NOMO-1 (cell line): ENCODE results near the gene RITA1.
A peak's percentile ranks its signal among the peaks of the same experiment; 100 is the strongest.
"Not testable (repeated sequence)": the region's sequence is repeated elsewhere in the genome, so short reads cannot be mapped to it uniquely, and the experiment has no call there.

Source experiments
- DNase-seq, 2 experiments: peaks; one replicate each; lab custom pipeline; 2025; ENCODE audit not compliant: unreplicated experiment in 2 of 2; lab: John Stamatoyannopoulos, UW

Gene RITA1, protein sequence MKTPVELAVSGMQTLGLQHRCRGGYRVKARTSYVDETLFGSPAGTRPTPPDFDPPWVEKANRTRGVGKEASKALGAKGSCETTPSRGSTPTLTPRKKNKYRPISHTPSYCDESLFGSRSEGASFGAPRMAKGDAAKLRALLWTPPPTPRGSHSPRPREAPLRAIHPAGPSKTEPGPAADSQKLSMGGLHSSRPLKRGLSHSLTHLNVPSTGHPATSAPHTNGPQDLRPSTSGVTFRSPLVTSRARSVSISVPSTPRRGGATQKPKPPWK

DNA sequence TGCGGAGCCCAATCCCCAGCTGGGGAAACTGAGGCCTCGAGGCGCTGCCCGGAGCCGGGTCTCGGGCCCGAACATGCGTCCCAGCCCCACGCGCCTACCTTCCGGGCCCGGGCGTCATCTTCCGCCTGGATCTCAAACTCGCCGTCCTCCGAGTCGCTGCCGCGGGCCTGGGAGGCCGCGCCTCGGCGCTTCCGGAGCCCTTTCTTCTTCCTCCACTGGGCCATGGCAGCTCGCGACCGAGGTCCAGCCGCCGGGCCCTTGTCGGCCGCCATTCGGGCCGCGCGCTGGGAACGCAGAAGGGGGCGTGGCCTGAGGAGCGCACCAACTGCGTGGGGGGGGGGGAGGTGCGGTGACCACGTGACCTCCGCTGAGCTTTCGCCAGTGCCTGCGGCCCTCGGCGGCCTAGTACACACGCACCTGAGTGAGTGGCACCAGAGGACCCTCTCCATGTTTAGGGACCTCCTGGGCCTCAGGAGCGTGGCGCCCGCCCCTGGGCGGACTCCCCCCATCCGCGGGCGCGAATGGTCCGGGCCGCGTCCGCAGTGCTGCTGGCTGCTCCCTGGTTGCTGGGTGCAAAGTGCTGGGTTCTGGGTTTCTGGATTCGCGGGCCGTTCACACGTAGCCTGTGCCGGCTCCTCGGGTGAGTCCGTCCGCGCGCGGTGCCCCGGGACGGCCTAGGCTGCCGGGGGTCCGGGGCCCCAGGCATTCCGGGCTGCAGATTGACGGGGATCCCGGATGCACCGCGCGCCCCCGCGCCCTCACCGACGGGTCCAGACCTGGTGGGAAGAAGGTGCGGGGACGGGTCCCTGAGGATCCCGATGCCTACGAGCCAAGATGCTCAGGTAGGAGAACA lies at the start of gene RITA1, which contains the start of gene DDX54:
RITA1 (plus strand) TSS at position 542 of the 853 bp plus-strand sequence. CDS start 1,026 bp downstream, outside the sequence.
DDX54 (minus strand) TSS at position 299 of the 853 bp plus-strand sequence; CDS start at position 272, 27 bp downstream.
- peak; percentile 64 to 88 for DNase-seq

DNA sequence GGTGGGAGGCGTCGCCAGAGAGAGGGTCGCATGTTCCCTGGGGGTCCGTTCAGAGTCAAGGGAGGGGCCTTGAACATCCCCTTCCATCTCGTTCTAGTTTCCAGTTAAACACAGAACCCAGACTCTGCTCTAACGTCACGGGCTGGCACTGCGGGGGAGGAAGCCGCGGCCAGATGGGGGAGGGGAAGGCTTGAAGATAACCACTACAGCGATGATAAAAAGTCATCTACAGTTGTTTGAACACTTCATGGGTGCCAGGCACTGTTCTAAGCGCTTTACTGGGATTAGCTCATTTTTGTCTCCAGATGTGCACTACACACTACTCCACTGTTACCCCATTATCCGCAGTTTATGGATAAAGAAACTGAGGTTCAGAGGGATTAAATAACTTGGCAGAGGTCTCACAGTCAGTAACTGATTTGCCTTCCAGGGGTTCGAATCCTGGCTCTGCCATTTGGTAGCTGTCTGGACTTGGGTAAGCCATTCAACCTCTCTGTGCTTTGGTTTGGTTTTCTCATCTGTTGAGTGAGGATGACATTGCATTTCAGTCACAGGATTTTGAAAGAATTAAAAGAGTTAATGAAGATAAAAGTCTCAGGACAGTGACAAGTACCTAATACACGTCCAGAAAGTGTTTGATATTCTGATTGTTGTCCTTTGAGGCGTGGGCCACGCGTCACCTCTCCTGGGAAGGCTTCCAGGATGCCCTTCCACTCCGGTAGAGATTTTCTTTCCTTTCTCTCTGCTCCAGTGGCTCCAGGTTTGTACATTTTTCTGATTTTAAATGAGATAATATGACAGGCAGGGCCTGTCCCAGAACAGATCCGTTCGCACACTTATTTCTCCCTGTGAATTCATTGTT lies 49.2 kb upstream of the RITA1 start:
- peak in 1 of 2 experiments; percentile 7 for DNase-seq

DNA sequence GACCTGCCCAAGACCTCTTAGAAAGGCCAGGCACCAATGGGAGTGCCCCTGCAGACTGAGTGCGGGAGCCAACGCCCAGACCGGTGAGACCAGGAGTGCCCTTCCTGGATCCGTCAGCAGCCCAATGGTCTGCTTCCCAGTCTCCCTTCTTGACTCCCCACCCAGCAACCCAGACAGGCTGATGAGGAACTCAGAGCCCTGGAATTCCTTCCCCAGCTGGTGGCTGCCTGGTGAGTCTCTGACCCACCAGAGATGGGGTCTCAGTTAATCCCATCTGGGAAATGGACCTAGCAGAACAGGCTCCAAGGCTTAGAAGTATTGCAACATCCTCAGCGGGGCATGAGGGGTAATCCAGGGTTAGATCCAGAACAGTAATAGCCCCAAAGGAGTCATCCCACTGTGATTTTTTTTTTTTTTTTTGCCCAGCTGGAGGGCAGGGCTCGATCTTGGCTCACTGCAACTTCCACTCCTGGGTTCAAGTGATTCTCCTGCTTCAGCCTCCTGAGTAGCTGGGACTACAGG lies 48.5 kb upstream of the RITA1 start:
- no peak for DNase-seq

DNA sequence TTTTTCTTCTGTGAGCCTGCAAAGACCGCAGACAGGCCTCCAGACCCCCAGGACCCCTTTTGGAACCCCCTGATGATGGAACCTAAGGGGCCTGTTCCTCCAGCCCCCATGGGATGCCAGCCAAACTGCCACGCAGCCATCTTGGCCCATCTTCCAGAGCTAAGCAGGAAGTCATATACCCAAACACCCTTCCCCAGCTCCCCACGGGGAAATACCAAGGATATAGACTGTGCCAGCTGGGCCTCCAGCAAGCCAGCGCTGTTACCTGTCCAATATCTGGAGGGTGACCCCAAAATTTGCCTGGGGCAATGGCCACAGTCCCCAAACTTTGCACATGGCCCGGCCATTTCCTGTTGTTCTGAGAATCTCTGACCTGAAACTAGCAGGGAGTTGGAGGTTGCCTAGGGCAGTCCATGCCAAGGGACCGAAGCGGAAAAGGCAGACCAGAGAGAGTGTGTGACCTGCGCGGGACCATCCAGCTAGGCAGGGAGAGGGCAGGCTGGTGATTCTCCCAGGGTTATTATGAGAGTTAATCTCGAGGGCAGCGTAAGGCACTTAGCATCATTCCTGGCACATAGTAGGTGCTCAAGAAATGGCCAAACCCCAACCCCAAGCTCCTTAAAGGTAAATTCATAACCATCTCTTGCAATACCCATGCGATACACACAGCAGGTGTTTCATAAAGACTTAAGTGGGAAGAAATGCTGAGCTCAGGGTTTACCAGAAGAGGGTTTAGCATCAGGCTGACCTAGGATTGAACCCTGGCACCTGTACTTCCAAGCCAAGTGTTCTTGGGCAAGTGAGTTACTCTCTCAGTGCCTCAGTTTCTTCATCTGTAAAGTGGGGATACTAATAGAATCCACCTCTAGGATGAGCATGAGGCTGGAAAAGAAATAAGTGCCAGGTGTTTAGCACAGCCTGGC lies 47.4 kb upstream of the RITA1 start:
- DNase-seq: no peak

DNA sequence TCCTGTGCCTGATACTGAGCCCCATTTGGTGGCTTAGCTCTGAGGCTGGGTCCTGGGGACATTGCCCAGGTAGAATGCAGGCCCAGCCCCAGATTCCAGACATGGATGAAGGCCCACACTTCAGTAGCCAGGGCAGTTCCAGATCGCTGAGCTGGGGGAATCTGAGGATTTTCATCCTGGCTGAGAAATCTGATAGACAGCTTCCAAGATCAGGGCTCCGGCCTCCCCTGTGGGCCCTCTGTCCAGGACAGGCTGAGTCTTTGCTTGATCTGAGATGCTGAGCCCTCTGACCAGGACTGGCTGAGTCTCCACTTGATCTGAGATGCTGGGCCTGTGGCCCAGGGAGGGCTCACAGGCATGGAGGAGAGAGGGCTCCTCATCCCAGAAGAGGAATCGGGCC lies 46.7 kb upstream of the RITA1 start:
- DNase-seq: no peak

DNA sequence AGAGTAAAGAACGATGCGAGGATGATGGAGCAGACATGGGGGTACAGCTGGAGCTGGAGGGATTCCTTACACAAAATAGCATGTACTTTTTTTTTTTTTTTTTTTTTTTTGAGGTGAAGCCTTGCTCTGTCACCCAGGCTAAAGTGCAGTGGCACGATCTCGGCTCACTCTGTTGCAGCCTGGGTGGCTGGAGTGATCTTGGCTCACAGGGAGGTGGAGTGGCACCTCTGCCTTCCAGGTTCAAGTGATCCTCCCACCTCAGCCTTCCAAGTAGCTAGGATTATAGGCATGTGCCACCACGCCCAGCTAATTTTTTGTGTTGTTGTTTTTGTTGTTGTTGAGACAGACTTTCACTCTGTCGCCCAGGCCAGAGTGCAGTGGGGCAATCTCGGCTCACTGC lies 44.8 kb upstream of the RITA1 start:
- no peak for DNase-seq

DNA sequence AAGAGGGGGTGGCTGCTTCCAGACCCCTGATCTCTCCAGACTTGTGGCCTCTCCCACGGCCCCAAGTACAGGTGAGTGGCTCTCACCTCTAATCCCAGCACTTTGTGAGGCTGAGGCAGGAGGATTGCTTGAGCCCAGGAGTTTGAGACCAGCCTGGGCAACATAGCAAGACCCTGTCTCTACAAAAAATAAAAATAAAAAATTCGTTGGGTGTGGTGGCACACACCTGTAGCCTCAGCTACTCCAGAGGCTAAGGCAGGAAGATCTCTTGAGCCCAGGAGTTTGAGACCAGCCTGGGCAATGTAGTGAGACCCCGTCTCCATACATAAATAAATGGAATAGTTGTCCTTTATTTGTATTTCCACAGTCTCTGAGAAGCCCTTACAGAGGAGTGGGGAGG lies 43.8 kb upstream of the RITA1 start:
- DNase-seq: not testable (repeated sequence)

DNA sequence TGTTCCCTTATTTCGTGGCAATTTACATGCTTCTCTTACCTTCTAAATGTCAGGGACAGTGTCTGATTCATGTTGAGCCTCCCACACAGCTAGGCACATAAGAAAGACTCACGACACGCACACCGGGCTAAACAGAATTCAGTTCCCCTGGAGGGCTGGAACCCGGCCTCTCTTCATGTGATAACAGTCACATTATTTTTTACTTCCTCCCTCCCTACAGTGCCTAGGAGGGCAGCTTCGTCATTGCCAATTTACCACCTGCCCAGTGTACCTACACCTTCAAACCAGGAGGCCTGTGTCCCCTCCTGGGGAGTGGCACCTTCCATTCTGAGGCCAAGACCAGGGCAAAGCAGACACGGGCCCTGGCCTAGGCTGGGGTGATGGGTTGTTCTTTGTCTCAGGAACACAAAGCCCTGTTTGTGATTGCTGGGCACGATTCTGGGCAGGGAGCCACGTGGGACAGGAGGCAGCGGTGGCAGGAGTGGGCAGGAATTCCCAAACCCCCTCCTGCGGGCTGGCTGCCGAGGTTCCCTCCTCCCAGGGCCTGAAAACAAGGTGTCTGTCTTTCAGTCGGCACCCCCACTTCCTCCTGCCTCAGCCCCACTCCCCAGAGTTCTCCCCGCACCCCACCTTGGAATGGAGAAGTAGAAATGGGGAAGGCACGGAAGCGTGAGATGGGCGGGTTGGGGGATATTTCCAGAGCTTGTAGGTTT lies 43.2 kb upstream of the RITA1 start:
- DNase-seq: peak; percentile 79 to 83

DNA sequence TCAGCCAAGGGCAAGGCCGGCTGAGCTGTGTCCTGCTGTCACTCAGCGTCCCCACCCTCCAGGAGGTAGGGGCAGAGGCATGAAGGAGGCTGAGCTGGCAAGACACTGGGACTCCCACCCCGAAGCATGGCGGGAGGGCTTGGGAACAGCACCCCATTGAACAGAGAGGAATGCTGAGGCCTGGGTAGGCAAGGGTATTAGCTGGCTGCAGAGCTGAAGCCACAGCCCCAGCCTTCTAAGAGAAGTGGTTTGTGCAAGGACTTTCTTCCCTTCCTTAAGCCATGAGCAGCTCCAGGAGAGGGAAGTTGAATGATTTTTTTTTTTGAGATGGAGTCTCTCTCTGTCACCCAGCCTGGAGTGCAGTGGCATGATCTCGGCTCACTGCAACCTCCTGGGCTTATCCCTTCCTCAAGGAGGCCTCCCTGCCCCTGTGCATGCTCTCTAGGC lies 42.6 kb upstream of the RITA1 start:
- peak in 1 of 2 experiments; percentile 52 for DNase-seq

DNA sequence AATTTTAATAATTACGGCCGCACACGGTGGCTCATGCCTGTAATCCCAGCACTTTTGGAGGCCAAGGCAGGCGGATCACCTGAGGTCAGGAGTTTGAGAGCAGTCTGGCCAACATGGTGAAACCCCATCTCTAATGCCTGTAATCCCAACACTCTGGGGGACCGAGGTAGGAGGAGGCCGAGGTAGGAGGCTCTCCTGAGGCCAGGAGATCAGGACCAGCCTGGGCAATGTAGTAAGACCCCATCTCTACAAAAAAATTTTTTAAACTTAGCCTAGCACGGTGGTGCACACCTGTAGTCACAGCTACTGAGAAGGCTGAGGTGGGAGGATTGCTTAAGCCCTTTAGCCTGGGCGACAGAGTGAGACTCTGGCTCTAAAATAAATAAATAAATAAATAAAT lies 41.6 kb upstream of the RITA1 start:
- DNase-seq: no peak

DNA sequence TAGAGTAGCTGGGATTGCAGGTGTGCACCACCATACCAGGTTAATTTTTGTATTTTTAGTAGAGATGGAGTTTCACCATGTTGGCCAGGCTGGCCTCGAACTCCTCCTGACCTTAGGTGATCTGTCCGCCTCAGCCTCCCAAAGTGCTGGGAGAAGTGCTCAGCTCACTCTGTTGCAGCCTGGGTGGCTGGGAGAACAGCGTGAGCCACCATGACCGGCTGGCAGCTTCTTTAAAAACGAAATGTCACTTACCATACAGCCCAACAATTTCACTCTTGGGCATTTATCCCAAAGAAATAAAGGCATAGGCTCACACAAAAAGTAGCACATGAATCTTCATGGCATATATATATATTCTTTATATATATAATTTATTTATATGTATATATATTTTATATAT lies 40.7 kb upstream of the RITA1 start:
- DNase-seq: no peak

DNA sequence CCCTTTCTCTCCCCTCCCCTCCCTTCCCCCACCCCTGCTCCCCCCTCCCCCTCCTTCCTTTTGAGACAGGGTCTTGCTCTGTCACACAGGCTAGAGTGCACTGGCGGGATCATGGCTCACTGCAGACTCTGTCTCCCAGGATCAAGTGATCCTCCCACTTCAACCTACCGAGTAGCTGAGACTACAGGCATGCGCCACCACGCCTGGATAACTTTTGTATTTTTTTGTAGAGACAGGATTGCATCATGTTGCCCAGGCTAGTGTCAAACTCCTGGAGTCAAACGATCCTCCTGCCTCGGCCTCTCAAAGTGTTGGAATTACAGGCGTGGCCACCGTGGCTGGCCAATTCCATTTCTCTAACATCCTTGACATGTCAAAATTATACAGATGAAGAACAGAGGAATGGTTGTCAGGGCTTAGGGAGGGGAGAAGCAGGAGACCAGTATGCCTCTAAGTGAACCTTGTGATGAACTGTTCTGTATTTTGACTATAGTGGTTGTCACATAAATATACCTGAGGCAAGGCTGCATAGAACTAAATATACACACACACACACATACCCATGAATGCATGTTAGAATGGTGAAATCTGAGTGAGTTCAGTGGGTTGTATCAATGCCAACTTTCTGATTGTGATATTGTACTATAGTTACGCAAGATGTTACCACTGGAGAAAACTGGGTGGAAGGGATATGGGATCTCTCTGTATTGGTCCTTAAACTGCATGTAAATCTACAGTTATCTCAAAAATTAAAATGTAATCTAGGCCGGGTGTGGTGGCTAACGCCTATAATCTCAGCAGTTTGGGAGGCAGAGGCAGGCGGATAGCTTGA lies 39.6 kb upstream of the RITA1 start:
- no peak for DNase-seq

DNA sequence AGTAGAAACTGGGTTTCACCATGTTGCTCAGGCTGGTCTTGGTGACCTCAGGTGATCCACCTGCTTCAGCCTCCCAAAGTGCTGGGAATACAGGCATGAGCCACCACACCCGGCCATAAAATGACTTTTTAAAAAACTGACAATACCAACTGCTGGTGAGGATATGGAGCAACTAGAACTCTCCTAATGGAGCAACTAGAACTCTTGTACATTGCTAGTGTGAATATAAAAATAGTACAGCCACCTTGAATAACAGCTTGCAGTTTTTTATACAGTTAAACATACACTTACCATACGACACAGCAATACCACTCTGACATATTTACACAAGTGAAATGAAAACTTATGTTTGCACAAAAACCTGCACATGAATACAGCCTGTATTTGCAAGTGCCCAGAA lies 38.5 kb upstream of the RITA1 start:
- DNase-seq: no peak

DNA sequence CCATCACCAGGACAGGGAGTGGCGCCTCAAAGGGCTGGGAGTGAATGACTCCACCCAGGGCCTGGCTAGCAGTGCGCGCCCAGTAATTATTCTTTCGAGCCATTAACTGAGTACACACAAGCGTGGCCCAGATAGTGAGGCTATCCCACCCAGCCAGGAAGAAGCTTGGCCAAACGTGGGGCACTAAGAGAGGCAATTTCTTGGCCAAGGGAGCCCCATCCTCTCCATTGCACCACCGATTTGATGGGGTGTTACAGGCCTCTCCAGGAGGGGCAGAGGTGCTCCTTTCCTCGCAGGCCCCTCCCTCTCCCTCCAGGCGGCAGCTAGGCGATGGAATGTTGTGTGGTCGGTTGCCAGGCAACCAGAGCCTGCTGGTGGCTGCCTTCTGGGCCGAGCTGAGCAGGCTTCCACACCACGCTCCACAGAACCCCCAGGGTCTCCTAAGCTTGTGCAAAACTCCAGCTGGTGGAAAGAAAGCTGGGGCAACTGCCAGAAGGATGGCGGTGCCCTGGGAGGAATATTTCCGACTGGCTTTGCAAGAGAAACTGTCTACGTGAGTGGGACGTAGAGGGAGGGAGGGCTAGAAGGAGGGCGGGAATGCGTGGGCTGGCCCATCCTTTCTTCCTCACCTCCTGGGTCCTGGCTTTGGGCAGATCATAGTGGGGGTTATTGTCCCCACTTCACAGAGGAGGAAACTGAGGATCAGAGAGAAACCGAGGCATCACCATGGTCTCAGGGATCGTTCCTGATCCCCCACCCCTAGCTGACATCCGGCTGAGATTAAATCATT lies 36.0 kb upstream of the RITA1 start, which contains the start of gene CFAP73:
CFAP73 (plus strand) TSS at position 364 of the 790 bp plus-strand sequence; CDS start at position 498, 134 bp downstream.
- DNase-seq: no peak

DNA sequence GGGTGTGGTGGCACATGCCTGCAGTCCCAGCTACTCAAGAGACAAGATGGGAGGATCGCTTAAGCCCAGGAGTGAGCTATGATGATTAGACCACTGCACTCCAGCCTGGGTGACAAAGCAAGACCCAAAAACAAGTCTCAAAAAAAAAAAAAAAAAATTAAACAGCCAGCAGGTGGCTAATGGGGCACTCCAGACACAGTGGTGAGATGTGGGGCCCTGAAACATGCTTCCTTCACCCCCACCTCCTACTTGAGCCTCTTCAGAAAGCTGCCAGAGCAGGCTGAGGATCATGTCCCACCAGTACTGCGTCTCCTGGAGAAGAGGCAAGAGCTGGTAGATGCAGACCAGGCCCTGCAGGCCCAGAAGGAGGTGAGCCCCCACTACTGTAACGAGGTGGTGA lies 33.9 kb upstream of the RITA1 start:
- no peak for DNase-seq

DNA sequence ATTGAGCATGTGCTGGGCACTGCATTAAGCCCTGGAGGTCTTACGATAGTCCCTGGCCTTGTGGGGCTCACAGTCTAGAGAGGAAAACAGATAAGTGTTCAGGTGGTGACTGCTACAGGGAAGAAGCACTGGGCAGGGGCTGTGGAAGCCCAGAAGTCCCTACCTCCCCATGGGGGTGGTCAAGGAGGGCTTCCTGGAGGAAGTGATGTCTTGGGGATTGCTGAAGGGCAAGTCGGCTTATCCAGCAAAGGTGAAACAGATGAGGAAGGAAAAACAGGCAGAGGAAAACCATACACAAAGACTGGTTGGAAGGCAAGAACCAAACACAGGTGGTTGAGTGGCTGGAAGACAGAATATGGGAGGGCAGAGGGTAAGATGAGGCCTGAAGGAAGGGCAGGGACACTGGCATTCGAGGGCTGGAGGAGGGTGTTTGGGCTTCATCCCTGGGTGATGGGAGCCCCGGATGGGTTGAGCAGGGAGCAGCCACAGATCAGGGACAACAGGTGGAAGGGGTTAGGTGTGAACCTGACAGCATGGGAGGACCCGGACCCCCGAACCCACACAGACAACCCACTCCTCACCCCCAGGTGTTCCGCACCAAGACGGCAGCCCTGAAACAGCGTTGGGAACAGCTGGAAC lies 33.2 kb upstream of the RITA1 start:
- DNase-seq: no peak
